OCI-LY3 (cell line): ENCODE results near the gene PRCP.

Experiments
- H2AFZ ChIP-seq: fragments of 200-600, 300-600 bp; shearing (Covaris generic); 2 replicates; pipeline ENCODE4 v1.6.0; 2014; ENCODE audit warnings: antibody characterized with exemption, low read depth, low read length
- H3K27ac ChIP-seq: fragments of 200-600, 300-600 bp; sonication (generic); 2 replicates; pipeline ENCODE4 v1.5.1; 2014; ENCODE audit warnings: mild to moderate bottlenecking, low read length, moderate library complexity, mixed read lengths
- H3K27me3 ChIP-seq: fragments of 200-600, 300-600 bp; sonication (generic); 2 replicates; pipeline ENCODE4 v1.6.1; 2014; ENCODE audit warnings: low read depth, low read length, mixed read lengths
- H3K36me3 ChIP-seq: fragments of 200-600, 300-600 bp; sonication (generic); replicated peaks from 2 replicates; pipeline ENCODE3; 2014; ENCODE audit warnings: low read depth, low read length, mixed read lengths
- H3K4me1 ChIP-seq: fragments of 300-600, 200-600 bp; sonication (generic); 2 replicates; pipeline ENCODE4 v1.6.1; 2014; ENCODE audit warnings: low read length, mixed read lengths
- H3K4me2 ChIP-seq: fragments of 200-600, 300-600 bp; sonication (generic); 2 replicates; pipeline ENCODE4 v1.6.1; 2014; ENCODE audit warnings: low read length, mixed read lengths
- H3K4me3 ChIP-seq: fragments of 300-600, 200-600 bp; sonication (generic); 2 replicates; pipeline ENCODE4 v1.5.1; 2014; ENCODE audit warnings: antibody characterized with exemption, mild to moderate bottlenecking, low read length, moderate library complexity
- H3K79me2 ChIP-seq: fragments of 300-600, 200-600 bp; shearing (Covaris generic); 2 replicates; pipeline ENCODE4 v1.6.1; 2014; ENCODE audit warnings: mild to moderate bottlenecking, low read length, mixed read lengths
- H3K9ac ChIP-seq: fragments of 300-600, 200-600 bp; shearing (Covaris generic); 2 replicates; pipeline ENCODE4 v1.6.0; 2014; ENCODE audit warnings: mild to moderate bottlenecking, low read length, moderate library complexity
- H3K9me3 ChIP-seq: fragments of 200-600, 300-600 bp; shearing (Covaris generic); 2 replicates; pipeline ENCODE4 v1.6.1; 2014; ENCODE audit warnings: low read length, mixed read lengths; ENCODE audit not compliant: insufficient read depth
- H4K20me1 ChIP-seq: fragments of 200-600, 300-600 bp; sonication (generic); 2 replicates; pipeline ENCODE4 v1.6.1; 2016; ENCODE audit warnings: low read length, mixed read lengths; ENCODE audit not compliant: insufficient read depth
- EZH2phosphoT487 ChIP-seq: fragments of 200-600 bp; shearing (Covaris generic); IDR thresholded peaks from 2 replicates; pipeline ENCODE4 v1.6.1; 2018; ENCODE audit warnings: antibody characterized with exemption, mixed run types, low read depth
- TF ChIP-seq, protein P1 (sequence below): fragments of 200-600, 300-600 bp; sonication (generic); IDR thresholded peaks from 2 replicates; pipeline ENCODE4 v1.5.1; 2014; ENCODE audit warnings: antibody characterized with exemption, low read length, low read depth

PRCP gene

DNA sequence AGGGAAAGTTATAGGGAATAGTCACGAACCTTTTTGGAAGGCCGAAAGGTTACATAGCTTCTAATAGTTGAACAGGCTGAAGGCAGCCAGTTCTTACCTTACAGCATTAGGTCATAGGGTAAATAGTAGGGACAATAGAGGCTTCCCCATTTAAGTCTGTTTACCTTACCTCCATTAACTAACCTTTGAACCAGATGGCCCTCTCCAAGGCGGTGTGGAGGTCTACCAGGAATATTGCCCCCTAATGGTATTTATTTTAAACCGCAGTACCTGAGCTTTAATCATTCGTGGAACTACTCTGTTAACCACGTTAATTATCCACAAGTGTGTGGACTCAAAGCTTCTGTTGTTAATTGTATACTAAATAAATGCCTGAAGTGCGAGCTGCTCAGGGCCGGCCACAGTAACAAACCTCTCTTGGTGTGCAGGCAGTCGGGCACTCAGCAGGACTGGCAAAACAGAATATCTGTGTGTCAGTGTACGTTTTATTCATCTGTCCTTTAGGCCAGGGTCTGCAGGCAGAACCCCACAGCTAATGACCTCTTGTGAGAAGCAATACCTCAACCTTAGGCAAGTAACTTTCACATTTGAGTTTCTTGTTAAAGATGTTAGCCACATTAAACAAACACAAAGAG, 81.7 kb downstream of the PRCP start:
- Histone ChIP-seq H3K27me3 (no peaks in the 10 kb centered on the region), H3K4me3 (no peak overlapping the region), H2AFZ (no peak overlapping the region), H3K79me2 (no peaks in the 10 kb centered on the region), H3K9me3 (no peaks in the 10 kb centered on the region), H3K27ac (no peak overlapping the region), H3K36me3 (peaks cover 2% of the 10 kb centered on the region), H4K20me1 (no peaks in the 10 kb centered on the region), H3K4me1 (no peaks in the 10 kb centered on the region), H3K9ac (no peak overlapping the region), H3K4me2 (no peak overlapping the region)
- TF ChIP-seq, protein P1, sequence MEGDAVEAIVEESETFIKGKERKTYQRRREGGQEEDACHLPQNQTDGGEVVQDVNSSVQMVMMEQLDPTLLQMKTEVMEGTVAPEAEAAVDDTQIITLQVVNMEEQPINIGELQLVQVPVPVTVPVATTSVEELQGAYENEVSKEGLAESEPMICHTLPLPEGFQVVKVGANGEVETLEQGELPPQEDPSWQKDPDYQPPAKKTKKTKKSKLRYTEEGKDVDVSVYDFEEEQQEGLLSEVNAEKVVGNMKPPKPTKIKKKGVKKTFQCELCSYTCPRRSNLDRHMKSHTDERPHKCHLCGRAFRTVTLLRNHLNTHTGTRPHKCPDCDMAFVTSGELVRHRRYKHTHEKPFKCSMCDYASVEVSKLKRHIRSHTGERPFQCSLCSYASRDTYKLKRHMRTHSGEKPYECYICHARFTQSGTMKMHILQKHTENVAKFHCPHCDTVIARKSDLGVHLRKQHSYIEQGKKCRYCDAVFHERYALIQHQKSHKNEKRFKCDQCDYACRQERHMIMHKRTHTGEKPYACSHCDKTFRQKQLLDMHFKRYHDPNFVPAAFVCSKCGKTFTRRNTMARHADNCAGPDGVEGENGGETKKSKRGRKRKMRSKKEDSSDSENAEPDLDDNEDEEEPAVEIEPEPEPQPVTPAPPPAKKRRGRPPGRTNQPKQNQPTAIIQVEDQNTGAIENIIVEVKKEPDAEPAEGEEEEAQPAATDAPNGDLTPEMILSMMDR: no peak; the same call in 1 of the 2 replicates
- no peak for TF ChIP-seq EZH2phosphoT487

- H3K4me2 ChIP-seq: no peak overlapping the region
- no peaks in the 10 kb centered on the region for H3K9me3 ChIP-seq
- H3K79me2 ChIP-seq: no peaks in the 10 kb centered on the region
- H3K4me1 ChIP-seq: no peaks in the 10 kb centered on the region
- H2AFZ ChIP-seq: no peak overlapping the region
- H3K36me3 ChIP-seq: no peaks in the 10 kb centered on the region
- no peaks in the 10 kb centered on the region for H4K20me1 ChIP-seq
- no peak overlapping the region for H3K9ac ChIP-seq
- TF ChIP-seq, protein P1: no peak
- TF ChIP-seq EZH2phosphoT487: no peak
- no peaks in the 10 kb centered on the region for H3K27me3 ChIP-seq
- H3K4me3 ChIP-seq: no peak overlapping the region
- H3K27ac ChIP-seq: no peak overlapping the region
Observed at GRCh38 chr11:82815406-82815805, 84.8 kb downstream of the PRCP start.

- no peak overlapping the region for H3K27ac ChIP-seq
- no peak overlapping the region for H3K9ac ChIP-seq
- H3K4me1 ChIP-seq: no peaks in the 10 kb centered on the region
- H2AFZ ChIP-seq: no peak overlapping the region
- peaks cover 3% of the 10 kb centered on the region for H3K27me3 ChIP-seq
- no peaks in the 10 kb centered on the region for H4K20me1 ChIP-seq
- TF ChIP-seq EZH2phosphoT487: no peak
- TF ChIP-seq, protein P1: no peak
- H3K4me3 ChIP-seq: no peak overlapping the region
- no peak overlapping the region for H3K4me2 ChIP-seq
- no peaks in the 10 kb centered on the region for H3K36me3 ChIP-seq
- H3K9me3 ChIP-seq: no peaks in the 10 kb centered on the region
- H3K79me2 ChIP-seq: no peaks in the 10 kb centered on the region
Observed at GRCh38 chr11:82814379-82814778, 85.9 kb downstream of the PRCP start.

DNA sequence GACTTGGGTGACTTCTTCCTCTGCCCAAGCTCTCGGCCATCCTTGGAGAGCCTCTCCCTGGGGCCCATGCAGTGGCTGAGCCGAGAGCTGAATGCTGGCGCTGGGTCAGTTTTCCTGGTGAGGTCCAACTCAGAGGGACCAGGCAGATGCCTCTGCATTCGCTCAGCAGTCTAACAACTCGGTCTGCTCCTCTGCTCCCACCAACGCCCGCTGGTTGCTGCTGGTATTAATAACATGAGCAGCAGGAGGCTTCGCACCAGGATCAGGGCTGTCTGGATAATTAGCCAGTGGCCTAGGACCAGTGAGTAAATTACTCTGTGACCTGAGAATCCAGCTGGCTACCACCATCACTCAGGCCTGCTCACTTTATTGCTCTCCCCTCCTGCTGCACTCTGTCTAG, 88.9 kb downstream of the PRCP start:
- Histone ChIP-seq H3K4me3 (no peak overlapping the region), H3K9ac (no peak overlapping the region), H2AFZ (no peak overlapping the region), H3K27me3 (peaks cover 21% of the 10 kb centered on the region), H3K9me3 (no peaks in the 10 kb centered on the region), H3K4me1 (no peaks in the 10 kb centered on the region), H3K4me2 (no peak overlapping the region), H3K79me2 (no peaks in the 10 kb centered on the region), H3K27ac (no peak overlapping the region), H3K36me3 (no peaks in the 10 kb centered on the region), H4K20me1 (no peaks in the 10 kb centered on the region)
- no peak for TF ChIP-seq EZH2phosphoT487
- TF ChIP-seq, protein P1: no peak
